Activated T-cell treated with anti-CD3 and anti-CD28 coated beads, Interleukin-2, amount 50 U/mL, for 48 hours (primary cell): ENCODE measurements around the gene GCK.
A peak's percentile ranks its signal among the peaks of the same experiment; 100 is the strongest.

Experiments used
- DNase-seq, 2 experiments: peaks; one replicate each; pipeline ENCODE4 v3.0.0-alpha.2; 2020

GCK gene

DNA sequence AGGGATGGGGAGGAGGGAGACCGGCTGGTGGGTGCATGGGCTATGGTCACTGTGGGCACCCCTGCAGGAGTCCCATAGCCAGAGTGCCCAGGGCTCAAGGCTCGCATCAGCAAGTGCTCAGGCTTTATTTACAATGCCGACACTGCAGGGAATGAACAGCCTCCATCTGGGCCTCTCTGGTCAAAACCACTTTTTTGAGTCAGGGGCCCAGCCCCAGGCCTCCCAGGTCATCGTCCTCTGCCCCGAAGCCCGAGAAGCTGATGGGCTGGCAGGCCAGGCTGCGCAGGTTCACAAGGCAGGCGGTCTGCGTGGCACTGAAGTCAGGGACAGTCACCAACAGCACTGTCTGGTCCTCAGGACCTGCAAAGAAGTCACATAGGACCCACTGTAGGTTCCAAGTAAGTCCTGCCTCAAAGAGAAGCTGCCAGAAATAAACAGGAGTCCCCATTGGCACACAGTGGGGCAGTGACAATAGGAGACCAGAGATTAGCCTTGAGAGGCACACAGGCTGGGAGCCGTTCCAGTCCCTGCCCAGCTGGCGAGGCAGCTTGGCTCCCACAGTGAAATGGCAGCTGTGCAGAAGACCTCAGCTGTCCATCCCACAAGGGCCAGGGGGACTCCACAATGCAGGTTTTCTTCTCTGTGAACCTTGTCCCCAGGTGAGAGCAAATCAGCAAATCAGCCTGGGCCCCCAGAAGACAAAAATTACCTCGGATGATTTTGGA, 74.5 kb downstream of the GCK start:
- no peak for DNase-seq

DNA sequence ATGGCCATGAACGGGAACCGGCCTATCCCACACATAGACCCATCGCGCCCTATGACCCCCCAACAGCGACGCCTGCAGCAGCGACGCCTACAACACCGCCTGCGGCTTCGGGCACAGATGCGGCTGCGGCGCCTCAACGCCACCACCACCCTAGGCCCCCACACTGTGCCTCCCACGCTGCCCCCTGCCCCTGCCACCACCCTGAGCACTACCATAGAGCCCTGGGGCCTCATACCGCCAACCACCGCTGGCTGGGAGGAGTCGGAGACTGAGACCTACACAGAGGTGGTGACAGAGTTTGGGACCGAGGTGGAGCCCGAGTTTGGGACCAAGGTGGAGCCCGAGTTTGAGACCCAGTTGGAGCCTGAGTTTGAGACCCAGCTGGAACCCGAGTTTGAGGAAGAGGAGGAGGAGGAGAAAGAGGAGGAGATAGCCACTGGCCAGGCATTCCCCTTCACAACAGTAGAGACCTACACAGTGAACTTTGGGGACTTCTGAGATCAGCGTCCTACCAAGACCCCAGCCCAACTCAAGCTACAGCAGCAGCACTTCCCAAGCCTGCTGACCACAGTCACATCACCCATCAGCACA, 75.4 kb downstream of the GCK start:
- no peak for DNase-seq

DNA sequence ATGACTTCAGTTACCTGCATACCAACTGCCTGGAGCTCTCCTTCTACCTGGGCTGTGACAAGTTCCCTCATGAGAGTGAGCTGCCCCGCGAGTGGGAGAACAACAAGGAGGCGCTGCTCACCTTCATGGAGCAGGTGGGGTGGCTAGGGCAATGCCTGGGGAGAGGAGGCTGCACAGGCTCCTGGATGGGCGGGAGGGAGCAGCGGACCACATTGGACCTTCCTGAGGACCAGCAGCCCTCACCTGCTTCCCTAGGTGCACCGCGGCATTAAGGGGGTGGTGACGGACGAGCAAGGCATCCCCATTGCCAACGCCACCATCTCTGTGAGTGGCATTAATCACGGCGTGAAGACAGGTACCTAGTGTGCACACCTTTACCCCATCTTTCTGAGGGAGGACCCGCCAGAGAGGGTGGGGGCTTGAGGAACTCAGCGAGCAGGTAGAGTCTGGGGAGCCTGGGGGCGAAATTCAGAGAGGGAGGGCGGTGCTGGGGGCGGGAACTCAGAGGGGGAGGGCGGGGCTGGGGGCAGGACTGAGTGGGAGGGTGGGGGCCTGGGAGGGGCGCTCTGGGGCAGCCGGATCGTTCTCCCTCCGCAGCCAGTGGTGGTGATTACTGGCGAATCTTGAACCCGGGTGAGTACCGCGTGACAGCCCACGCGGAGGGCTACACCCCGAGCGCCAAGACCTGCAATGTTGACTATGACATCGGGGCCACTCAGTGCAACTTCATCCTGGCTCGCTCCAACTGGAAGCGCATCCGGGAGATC, 76.1 kb downstream of the GCK start:
- DNase-seq = no peak

DNA sequence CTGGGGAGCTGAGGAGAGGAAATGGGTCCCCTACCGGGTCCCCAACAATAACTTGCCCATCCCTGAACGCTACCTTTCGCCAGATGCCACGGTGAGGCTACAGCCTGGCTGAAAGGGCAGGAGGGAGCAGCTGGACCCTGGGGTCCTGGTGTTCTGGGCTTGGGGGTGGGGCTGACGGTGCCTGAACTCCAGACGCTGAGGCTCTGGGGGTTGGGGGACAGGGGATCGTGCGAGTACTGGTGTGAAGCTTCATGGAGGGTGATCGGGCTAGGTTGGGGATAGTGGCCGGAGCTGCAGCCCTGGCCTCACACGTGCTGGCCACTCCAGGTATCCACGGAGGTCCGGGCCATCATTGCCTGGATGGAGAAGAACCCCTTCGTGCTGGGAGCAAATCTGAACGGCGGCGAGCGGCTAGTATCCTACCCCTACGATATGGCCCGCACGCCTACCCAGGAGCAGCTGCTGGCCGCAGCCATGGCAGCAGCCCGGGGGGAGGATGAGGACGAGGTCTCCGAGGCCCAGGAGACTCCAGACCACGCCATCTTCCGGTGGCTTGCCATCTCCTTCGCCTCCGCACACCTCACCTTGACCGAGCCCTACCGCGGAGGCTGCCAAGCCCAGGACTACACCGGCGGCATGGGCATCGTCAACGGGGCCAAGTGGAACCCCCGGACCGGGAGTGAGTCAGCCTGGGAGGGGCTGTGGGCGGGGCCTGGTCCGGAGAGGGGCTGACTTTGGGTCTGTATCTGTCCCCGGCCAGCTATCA, 76.8 kb downstream of the GCK start:
- no peak for DNase-seq

DNA sequence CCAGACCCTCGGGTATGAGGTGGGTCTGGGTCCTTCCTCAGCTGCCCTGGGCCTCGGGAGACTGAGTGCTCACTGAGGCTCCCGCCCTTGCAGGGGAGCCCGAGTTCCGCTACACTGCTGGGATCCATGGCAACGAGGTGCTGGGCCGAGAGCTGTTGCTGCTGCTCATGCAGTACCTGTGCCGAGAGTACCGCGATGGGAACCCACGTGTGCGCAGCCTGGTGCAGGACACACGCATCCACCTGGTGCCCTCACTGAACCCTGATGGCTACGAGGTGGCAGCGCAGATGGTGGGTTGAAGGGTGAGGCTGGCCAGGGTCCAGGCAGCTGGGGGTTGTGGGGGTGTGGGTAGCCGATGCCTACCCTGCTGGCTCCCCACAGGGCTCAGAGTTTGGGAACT, 77.5 kb downstream of the GCK start:
- DNase-seq = no peak

DNA sequence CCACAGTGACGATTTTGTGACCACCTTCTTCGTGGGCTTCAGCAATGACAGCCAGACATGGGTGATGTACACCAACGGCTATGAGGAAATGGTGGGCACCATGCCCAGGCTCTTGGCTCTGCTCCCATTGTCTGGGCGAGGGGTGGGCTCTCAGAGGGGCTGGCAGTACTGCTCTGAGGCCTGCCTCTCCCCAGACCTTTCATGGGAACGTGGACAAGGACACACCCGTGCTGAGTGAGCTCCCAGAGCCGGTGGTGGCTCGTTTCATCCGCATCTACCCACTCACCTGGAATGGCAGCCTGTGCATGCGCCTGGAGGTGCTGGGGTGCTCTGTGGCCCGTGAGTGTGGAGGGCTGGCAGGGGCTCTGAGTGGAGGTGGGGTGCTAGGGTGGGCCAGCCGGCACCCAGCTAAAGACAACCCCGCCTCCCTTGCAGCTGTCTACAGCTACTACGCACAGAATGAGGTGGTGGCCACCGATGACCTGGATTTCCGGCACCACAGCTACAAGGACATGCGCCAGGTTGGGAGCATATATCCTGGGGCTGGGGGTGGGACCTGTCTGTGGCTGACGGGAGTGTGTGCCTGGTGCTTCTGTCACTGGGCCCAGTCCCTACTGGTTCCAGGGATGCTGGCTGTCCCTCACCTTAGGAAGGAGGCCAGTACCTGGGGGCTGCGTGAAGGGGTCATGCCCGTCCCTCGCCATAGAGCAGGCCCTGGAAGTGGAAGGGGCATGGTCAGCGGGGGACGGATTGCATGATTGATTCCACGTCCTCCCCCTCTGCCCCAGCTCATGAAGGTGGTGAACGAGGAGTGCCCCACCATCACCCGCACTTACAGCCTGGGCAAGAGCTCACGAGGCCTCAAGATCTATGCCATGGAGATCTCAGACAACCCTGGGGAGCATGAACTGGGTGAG, 78.3 kb downstream of the GCK start:
- DNase-seq = no peak

GRCh38 chr7:44109991-44110390, 79.2 kb downstream of the GCK start:
- no peak for DNase-seq

DNA sequence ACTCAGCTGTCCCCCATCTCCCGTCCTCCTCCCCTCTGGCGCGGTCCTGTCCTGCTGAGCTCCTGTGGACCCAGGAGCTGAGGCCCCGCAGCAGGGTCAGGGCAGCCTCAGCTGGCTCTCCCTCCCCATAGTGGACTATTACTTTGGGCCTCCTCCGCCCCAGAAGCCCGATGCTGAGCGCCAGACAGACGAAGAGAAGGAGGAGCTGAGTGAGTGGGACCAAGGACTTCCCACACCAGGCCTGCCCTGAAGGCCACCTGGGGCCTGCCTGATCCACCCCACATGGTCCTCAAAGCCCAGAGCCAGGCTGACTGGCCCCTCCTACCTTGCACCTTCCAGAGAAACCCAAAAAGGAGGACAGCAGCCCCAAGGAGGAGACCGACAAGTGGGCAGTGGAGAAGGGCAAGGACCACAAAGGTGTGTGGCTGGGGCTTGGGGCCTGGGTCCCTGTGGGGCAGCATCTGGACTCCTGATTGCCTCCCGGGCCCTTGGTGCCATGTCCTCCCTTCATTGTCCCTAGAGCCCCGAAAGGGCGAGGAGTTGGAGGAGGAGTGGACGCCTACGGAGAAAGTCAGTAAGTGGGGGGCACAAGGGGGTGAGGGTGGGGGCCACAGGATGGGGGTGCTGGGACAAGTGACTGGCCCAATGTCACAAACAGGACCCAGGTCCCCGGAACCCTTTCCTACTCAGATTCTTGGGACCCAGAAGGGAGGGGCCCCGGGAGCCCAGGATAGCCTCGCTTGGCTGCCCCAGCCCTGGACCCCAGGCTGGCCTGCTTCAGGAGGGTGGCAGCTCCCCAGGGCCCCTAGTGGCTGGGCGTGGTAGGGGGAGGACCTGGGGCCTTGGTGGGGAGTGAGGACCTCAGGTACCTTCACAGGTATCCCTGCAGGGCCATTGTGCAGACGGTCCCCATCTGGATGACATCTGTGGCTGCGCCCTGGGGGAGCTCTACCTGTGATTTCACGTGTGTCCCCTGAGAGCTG, 80.2 kb downstream of the GCK start:
- DNase-seq = no peak

GRCh38 chr7:44107961-44108767, 81.1 kb downstream of the GCK start:
- DNase-seq = no peak

DNA sequence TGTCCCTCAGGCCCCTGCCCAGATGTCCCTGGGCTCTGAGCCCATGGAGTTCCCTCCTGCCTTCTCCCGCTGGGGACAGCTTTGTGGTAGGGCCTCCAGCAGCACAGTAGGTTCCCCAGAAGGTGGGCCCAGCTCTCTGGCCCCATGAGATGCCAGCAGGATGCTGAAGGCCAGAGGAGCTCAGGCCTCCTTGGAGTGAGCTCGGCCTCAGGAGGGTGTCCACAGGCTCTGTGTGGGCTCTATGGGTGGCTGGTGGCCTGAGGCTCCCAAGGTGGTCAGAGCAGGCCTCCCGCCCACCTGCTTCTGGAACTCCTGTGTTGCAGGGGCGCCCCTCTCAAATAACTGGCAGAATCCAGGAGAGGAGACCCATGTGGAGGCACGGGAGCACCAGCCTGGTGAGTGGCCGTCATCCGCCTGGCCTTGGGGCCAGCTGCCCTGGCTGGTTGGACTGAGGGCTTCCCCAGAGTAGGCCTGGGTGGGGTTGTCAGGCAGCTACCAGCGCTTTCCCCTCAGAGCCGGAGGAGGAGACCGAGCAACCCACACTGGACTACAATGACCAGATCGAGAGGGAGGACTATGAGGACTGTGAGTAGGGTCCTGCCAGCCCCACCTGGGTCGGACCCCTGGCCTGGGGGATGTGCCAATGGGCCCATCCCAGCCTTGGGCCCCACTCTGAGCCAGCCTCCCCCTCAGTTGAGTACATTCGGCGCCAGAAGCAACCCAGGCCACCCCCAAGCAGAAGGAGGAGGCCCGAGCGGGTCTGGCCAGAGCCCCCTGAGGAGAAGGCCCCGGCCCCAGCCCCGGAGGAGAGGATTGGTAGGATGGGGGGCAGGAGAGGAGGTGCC, 81.9 kb downstream of the GCK start:
- DNase-seq = no peak

DNA sequence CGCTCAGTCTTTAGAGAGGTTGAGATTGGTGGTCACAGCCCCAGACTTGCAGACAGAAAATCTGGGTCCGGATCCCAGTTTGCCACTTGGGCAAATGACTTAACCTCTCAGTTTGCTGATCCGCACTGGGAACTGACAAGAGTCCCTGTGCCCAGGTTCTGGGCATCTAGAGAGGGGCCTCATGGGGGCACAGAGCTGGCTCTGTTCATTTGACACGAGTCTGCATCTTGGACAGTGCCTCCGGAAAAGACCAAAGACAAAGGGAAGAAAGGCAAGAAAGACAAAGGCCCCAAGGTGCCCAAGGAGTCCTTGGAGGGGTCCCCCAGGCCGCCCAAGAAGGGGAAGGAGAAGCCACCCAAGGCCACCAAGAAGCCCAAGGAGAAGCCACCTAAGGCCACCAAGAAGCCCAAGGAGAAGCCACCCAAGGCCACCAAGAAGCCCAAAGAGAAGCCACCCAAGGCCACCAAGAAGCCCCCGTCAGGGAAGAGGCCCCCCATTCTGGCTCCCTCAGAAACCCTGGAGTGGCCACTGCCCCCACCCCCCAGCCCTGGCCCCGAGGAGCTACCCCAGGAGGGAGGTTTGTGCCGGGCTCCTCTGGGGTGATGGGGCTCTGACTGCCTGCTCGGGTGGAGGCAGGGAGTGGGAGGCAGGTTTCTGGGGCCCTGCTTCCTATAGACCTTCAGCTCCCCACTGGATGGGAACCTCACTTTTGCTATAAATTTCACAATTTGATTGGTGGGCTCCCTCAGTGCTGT, 82.8 kb downstream of the GCK start:
- no peak for DNase-seq

DNA sequence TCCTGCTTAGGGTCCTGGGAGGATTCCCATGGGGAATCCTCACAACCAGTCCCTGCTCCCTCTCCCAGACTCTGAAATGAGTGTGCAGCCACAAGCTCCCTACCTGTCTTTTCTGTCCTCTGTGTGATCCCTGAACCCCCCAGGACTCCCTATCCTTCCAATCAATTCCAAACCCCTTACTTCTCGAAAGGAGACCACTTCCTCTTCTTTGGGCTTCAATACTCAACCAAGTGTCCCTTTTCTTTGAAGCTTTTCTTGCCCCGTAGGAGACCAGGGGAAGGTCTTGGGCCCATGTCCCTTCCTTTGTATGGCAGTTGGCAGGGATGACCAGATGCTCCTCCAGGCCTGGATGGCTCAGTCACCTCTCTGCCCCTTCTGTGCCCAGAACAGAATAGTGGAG, 83.4 kb downstream of the GCK start:
- no peak for DNase-seq

- DNase-seq = peak in 1 of 2 experiments; percentile 62
These were observed 84.1 kb downstream of the GCK start for GRCh38 chr7:44104860-44105771.

DNA sequence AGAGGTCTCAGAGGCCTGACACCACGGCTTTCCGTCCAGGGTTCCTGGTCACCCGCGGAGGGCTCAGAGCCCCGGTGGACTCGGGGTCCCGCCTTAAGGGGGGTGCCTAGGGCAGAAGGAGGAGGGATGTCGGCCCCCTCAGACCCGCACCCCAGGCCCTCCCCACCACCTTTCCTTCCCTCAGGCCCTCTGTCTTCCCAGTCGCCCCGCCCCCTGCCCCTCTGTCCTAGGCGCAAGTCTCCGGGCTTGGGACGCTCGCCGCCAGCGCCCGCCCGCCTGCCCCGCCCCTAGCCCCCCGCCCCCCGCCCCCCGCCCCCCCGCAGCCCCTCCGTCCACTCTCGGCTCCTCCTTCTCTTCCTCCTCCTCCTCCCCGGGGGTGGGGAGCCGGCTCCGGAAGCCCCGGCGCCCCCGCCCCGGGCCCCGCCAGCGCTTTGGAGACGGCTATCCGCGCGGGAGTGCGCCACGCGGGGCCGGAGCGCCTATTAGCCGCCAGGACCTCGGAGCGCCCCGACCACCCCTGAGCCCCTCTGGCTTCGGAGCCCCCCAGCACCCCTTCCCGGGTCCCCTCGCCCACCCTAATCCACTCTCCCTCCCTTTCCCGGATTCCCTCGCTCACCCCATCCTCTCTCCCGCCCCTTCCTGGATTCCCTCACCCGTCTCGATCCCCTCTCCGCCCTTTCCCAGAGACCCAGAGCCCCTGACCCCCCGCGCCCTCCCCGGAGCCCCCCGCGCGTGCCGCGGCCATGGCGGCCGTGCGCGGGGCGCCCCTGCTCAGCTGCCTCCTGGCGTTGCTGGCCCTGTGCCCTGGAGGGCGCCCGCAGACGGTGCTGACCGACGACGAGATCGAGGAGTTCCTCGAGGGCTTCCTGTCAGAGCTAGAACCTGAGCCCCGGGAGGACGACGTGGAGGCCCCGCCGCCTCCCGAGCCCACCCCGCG, 85.0 kb downstream of the GCK start, which contains the start of gene AEBP1:
AEBP1 (plus strand) TSS at position 423 of the 937 bp plus-strand sequence; CDS start at position 744, 321 bp downstream.
- DNase-seq = peak; percentile 43 to 55

DNA sequence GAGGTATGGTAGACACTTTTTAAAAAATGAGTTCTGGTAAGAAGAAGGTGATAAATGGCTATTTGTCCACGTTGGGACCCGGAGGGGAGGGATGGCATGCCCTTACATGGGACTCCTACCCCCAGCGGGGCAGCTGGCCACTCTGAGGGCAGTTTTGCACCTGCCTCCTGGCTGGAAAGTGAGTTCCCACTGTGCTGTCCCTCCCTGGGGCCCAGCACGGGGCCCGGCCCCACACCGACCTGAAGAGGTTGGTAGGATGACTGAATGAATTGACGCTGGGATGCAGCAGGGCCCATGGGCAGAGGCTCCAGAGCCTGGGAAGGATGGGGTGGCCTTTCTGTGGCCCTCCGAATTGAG, 85.7 kb downstream of the GCK start:
- DNase-seq = no peak
